Left colon (tissue), 2 donors: ENCODE results near the gene PLB1. TPM values are rescaled to one million over a fixed set of nuclear protein-coding genes. Genes with fewer than 3 reads are reported as not detected.
"Not testable (repeated sequence)": the region's sequence is repeated elsewhere in the genome, so short reads cannot be mapped to it uniquely, and the experiment has no call there.

Experiments used
- ATAC-seq: fragments of 200-7000 bp; cut with Tn5 transposase; one replicate; pipeline ENCODE4 v1.9.1; 2020; ENCODE audit warnings: mild to moderate bottlenecking, moderate library complexity
- DNase-seq, 2 donors: peaks; one replicate each; pipeline ENCODE4 v3.0.0-alpha.2; 2020
- intact Hi-C, 2 donors: fragments of 100-400 bp; cut with DNase I in 1 of 2; cut with micrococcal nuclease in 1 of 2; formaldehyde crosslinking; loops; one replicate each; pipeline versions ENCODE4 v1.11.2 to v1.14.0; 2022; cut with DNase I, micrococcal nuclease
- total RNA-seq, 2 donors: library from RNA; stranded (reverse); fragmentation: NEBNext Ultra II Directional; extraction: Animal tissue kit (Norgen Biotek cat#: 25700); gene quantifications; one replicate each; pipeline ENCODE4 v1.2.1, GENCODE V29; 2021
- donor health status: DM: no; HTN: no; CAD: no.
- donor health status: DM: yes; HTN: yes; CAD: no.

PLB1 gene
- total RNA-seq, 2 donors from 2014 or later: 0.98 to 4.2 TPM

- ATAC-seq: peak; percentile 26
- DNase-seq: peak; percentile 69 to 72
- intact Hi-C loops: loop anchor here in 1 of 2 donors (5.0 to 10.0 kb wide), 2 partner anchors 40 to 82 kb away; no protein-coding TSS in a partner anchor
Observed at GRCh38 chr2:28662468-28663181, 166.8 kb downstream of the PLB1 start.

GRCh38 chr2:28663359-28663758 lies 167.5 kb downstream of the PLB1 start:
- ATAC-seq (no peak), DNase-seq (no peak)
- intact Hi-C loops: loop anchor here in 1 of 2 donors (5.0 to 10.0 kb wide), 2 partner anchors 41 to 81 kb away; no protein-coding TSS in a partner anchor

GRCh38 chr2:28664120-28664842 lies 168.4 kb downstream of the PLB1 start:
- peak; percentile 48 to 76 for DNase-seq
- peak; percentile 55 for ATAC-seq
- intact Hi-C loops: loop anchor here in 1 of 2 donors (5.0 to 10.0 kb wide), 2 partner anchors 42 to 81 kb away; no protein-coding TSS in a partner anchor

- intact Hi-C loops: loop anchor here in 1 of 2 donors (10.0 kb wide), 1 partner anchor 80 kb away; no protein-coding TSS in a partner anchor
- peak; percentile 13 for ATAC-seq
- peak; percentile 63 to 80 for DNase-seq
Observed at GRCh38 chr2:28665041-28665704, 169.3 kb downstream of the PLB1 start.

GRCh38 chr2:28665811-28666377 lies 170.0 kb downstream of the PLB1 start:
- ATAC-seq, DNase-seq: not testable (repeated sequence)
- intact Hi-C loops: loop anchor here in 1 of 2 donors (10.0 kb wide), 1 partner anchor 79 kb away; no protein-coding TSS in a partner anchor

- no peak for DNase-seq
- intact Hi-C loops: loop anchor here in 1 of 2 donors (10.0 kb wide), 1 partner anchor 78 kb away; no protein-coding TSS in a partner anchor
- no peak for ATAC-seq
Observed at GRCh38 chr2:28666496-28667184, 170.8 kb downstream of the PLB1 start.

GRCh38 chr2:28667261-28667660 lies 171.4 kb downstream of the PLB1 start:
- intact Hi-C loops: loop anchor here in 1 of 2 donors (10.0 kb wide), 1 partner anchor 78 kb away; no protein-coding TSS in a partner anchor
- no peak for ATAC-seq
- DNase-seq: no peak

GRCh38 chr2:28668106-28668814 lies 172.4 kb downstream of the PLB1 start:
- intact Hi-C loops: loop anchor here in 1 of 2 donors (10.0 kb wide), 1 partner anchor 77 kb away; no protein-coding TSS in a partner anchor
- ATAC-seq (no peak), DNase-seq (no peak)

- intact Hi-C loops: loop anchor here in 1 of 2 donors (10.0 kb wide), 1 partner anchor 76 kb away; no protein-coding TSS in a partner anchor
- peak in 1 of 2 donors; percentile 60 for DNase-seq
- peak; percentile 62 for ATAC-seq
Observed at GRCh38 chr2:28668880-28669279, 173.0 kb downstream of the PLB1 start.

- no peak for DNase-seq
- intact Hi-C loops: no loop called here
- no peak for ATAC-seq
Observed at GRCh38 chr2:28670856-28671255, 175.0 kb downstream of the PLB1 start.

GRCh38 chr2:28673338-28673737 lies 177.5 kb downstream of the PLB1 start:
- DNase-seq (no peak), ATAC-seq (no peak)

GRCh38 chr2:28674062-28674712 lies 178.3 kb downstream of the PLB1 start:
- intact Hi-C loops: no loop called here
- ATAC-seq (no peak), DNase-seq (no peak)

More at GRCh38 chr2:28673338-28673737, 177.5 kb downstream of the PLB1 start:
- intact Hi-C loops: no loop called here

- ATAC-seq: no peak
- intact Hi-C loops: no loop called here
- DNase-seq: no peak
Observed at GRCh38 chr2:28674713-28675068, 178.8 kb downstream of the PLB1 start.

GRCh38 chr2:28676152-28676835 lies 180.4 kb downstream of the PLB1 start:
- intact Hi-C loops: no loop called here
- ATAC-seq (no peak), DNase-seq (no peak)

GRCh38 chr2:28678175-28678855 lies 182.5 kb downstream of the PLB1 start:
- no peak for DNase-seq

GRCh38 chr2:28678944-28679343 lies 183.1 kb downstream of the PLB1 start:
- intact Hi-C loops: no loop called here
- DNase-seq (no peak), ATAC-seq (no peak)

More at GRCh38 chr2:28678175-28678855, 182.5 kb downstream of the PLB1 start:
- intact Hi-C loops: no loop called here
- peak; percentile 57 for ATAC-seq
